ENCODE measurements around the gene PARK7.

GRCh38 chr1:7989762-7990428 is 28.4 kb downstream of the PARK7 start:
- TF ChIP-seq GATA2 (IDR thresholded peaks at IDR 0.05; ENCODE audit: low read depth, low read length) (no peak), GATA3 (IDR thresholded peaks at IDR 0.05; ENCODE audit: low read depth, low read length) (no peak)
